Measurements from ENCODE around the gene TRAF7. TPM values are rescaled to one million over a fixed set of nuclear protein-coding genes. Genes with fewer than 3 reads are reported as not detected.

The TRAF7 gene
- total and polyA plus RNA-seq, 2 of the 13 experiments (the other 11 are each of a cell fraction or from before 2014, with no cell fraction given): 47.9 to 65.6 TPM

- CTCF ChIA-PET (ENCODE audit: low intra/inter-chr PET ratio, low total read pairs): no interaction called here
- FAIRE-seq (no peak), ATAC-seq (no peak), DNase-seq (ENCODE audit: low spot score) (no peak)
- BruUV-seq (replicated peaks): TSS peak; percentile 89
- peaks cover 0 to 11% of the 10 kb centered on the region in 2 experiments; a peak in 4 of 5 replicates for H3K36me3 ChIP-seq (replicated peaks in 1 of 2; ENCODE audit: control insufficient read depth in 1 of 2, insufficient read depth in 2 of 2, low read length in 2 of 2)
- intact Hi-C loops (cut with micrococcal nuclease; ENCODE audit: unreplicated experiment): loop anchor here (1.0 kb wide), 1 partner anchor 321 kb away; the partner anchor contains the start of gene TBC1D24
- 1% methylated on average over 23 of the region's 23 CpGs for WGBS (ENCODE audit: low lambda C conversion rate)
- peak overlapping the region; percentile 85 for H3K27ac ChIP-seq (ENCODE audit: extremely low read length, insufficient read depth, low read length)
- H3K27me3 ChIP-seq (ENCODE audit: control insufficient read depth in 1 of 2, insufficient read depth in 2 of 2, low read length in 2 of 2): no peaks in the 10 kb centered on the region; a peak in 1 of 5 replicates
- H3K9ac ChIP-seq (ENCODE audit: insufficient read depth, low read depth, low read length): peak overlapping the region; percentile 99
- peaks cover 62% of the 10 kb centered on the region for H3K79me2 ChIP-seq (ENCODE audit: insufficient read depth, low read length)
- peak overlapping the region; percentile 97 for H3K4me2 ChIP-seq (ENCODE audit: low read depth, low read length)
- peaks cover 74% of the 10 kb centered on the region for H3K4me1 ChIP-seq (ENCODE audit: insufficient read depth, low read length)
- H3K9me3 ChIP-seq (ENCODE audit: low read length): no peaks in the 10 kb centered on the region
- POLR2A ChIA-PET: interaction anchor here (0.8 to 6.6 kb wide), 45 partner anchors 8 to 597 kb away, joined by 3 to 79 read pairs (median 10); partner anchors contain the start of genes BRICD5, ECI1, FAHD1 and MAPK8IP3
- H2AFZ ChIP-seq (ENCODE audit: low read length): no peak overlapping the region
- peak overlapping the region; percentile 88 to 99 (median 98) for H3K4me3 ChIP-seq (replicated peaks in 1 of 3; ENCODE audit: insufficient read depth in 1 of 3, low read depth in 2 of 3, low read length in 3 of 3)
- peaks cover 75% of the 10 kb centered on the region for H4K20me1 ChIP-seq (ENCODE audit: insufficient read depth, low read length)
- in situ Hi-C loops (cut with HindIII; ENCODE audit: extremely low pct_ligation_motif_present, low pct_unique_long_range_greater_than_20kb): no loop called here
- TF ChIP-seq ZNF256 (CRISPR knock-in tag; conservative IDR thresholded peaks at IDR 0.05) (no peak), RBFOX2 (IDR thresholded peaks at IDR 0.05; ENCODE audit: low read depth, low read length) (peak; percentile 63), ZNF558 (CRISPR knock-in tag; IDR thresholded peaks at IDR 0.05; ENCODE audit: borderline replicate concordance) (0 out of 2 replicates have a peak, but pooled peaks have one; percentile 20), MYPOP (CRISPR knock-in tag; IDR thresholded peaks at IDR 0.05) (peak; percentile 66; the same call in 1 of the 2 replicates), GLI4 (CRISPR knock-in tag; IDR thresholded peaks at IDR 0.05; ENCODE audit: borderline replicate concordance) (0 out of 2 replicates have a peak, but pooled peaks have one; percentile 17), CENPBD1 (CRISPR knock-in tag; IDR thresholded peaks at IDR 0.05; ENCODE audit: borderline replicate concordance, low read depth) (peak; percentile 44; the same call in 1 of the 2 replicates), ZNF878 (CRISPR knock-in tag; IDR thresholded peaks at IDR 0.05) (peak; percentile 61; the same call in 1 of the 2 replicates), FUBP1 (CRISPR knock-in tag; IDR thresholded peaks at IDR 0.05; ENCODE audit: borderline replicate concordance) (0 out of 2 replicates have a peak, but pooled peaks have one; percentile 25), REXO4 (CRISPR knock-in tag; IDR thresholded peaks at IDR 0.05; ENCODE audit: borderline replicate concordance) (0 out of 2 replicates have a peak, but pooled peaks have one; percentile 45), RBM22 (optimal IDR thresholded peaks at IDR 0.05; ENCODE audit: low read length) (peak; percentile 99), MBNL3 (CRISPR knock-in tag; conservative IDR thresholded peaks at IDR 0.05) (no peak), ZNF253 (CRISPR knock-in tag; IDR thresholded peaks at IDR 0.05; ENCODE audit: borderline replicate concordance) (no peak)
- TF ChIP-seq, protein P1, sequence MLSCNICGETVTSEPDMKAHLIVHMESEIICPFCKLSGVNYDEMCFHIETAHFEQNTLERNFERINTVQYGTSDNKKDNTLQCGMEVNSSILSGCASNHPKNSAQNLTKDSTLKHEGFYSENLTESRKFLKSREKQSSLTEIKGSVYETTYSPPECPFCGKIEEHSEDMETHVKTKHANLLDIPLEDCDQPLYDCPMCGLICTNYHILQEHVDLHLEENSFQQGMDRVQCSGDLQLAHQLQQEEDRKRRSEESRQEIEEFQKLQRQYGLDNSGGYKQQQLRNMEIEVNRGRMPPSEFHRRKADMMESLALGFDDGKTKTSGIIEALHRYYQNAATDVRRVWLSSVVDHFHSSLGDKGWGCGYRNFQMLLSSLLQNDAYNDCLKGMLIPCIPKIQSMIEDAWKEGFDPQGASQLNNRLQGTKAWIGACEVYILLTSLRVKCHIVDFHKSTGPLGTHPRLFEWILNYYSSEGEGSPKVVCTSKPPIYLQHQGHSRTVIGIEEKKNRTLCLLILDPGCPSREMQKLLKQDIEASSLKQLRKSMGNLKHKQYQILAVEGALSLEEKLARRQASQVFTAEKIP (CRISPR knock-in tag; IDR thresholded peaks at IDR 0.05; ENCODE audit: borderline replicate concordance): 0 out of 2 replicates have a peak, but pooled peaks have one; percentile 77
- TF ChIP-seq, protein P2, sequence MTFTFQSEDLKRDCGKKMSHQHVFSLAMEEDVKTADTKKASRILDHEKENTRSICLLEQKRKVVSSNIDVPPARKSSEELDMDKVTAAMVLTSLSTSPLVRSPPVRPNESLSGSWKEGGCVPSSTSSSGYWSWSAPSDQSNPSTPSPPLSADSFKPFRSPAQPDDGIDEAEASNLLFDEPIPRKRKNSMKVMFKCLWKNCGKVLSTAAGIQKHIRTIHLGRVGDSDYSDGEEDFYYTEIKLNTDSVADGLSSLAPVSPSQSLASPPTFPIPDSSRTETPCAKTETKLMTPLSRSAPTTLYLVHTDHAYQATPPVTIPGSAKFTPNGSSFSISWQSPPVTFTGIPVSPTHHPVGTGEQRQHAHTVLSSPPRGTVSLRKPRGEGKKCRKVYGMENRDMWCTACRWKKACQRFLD (CRISPR knock-in tag; IDR thresholded peaks at IDR 0.05; ENCODE audit: borderline replicate concordance): 0 out of 2 replicates have a peak, but pooled peaks have one; percentile 9
These were observed 970 bp upstream of the TRAF7 start for GRCh38 chr16:2154533-2155090.
